SK-N-SH (cell line): Measurements from ENCODE around the gene ITGA2. TPM values are rescaled to one million over a fixed set of nuclear protein-coding genes. Genes with fewer than 3 reads are reported as not detected.
A peak's percentile ranks its signal among the peaks of the same experiment; 100 is the strongest.

Experiments
- CTCF ChIA-PET: fragments of 300-600, 350-600 bp; formaldehyde crosslinking; extraction: SDS; loops from one replicate; lab custom pipeline; 2021; lab: Yijun Ruan, JAX
- POLR2A ChIA-PET: fragments of 350-600 bp; sonication (Branson Sonifier 250); formaldehyde crosslinking; extraction: SDS; loops from one replicate; lab custom pipeline; 2020; ENCODE audit warnings: antibody characterized with exemption, inconsistent platforms; lab: Yijun Ruan, JAX
- DNase-seq: peaks from one replicate; pipeline ENCODE4 v3.0.0; 2012
- H2AFZ ChIP-seq: fragments of 200-600 bp; sonication (generic); 2 replicates; pipeline ENCODE4 v1.8.1; 2016; ENCODE audit warnings: antibody characterized with exemption, mild to moderate bottlenecking, low read depth
- H3F3A ChIP-seq: fragments of 200-600 bp; sonication (generic); replicated peaks from 2 replicates; pipeline ENCODE3; 2016; ENCODE audit warnings: antibody characterized with exemption, mild to moderate bottlenecking; ENCODE audit not compliant: insufficient read depth
- H3K27ac ChIP-seq, 2 experiments: fragments of 200-500 bp in 1 of 2; fragments of 200-600 bp in 1 of 2; sonication (Bioruptor generic) in 1 of 2; sonication (generic), shearing (Covaris generic) in 1 of 2; 2 replicates each; pipeline versions ENCODE4 v1.5.1 to v1.6.1; 2014 to 2016; ENCODE audit warnings: low read depth in 2 of 2, inconsistent platforms in 1 of 2, low read length in 1 of 2, mild to moderate bottlenecking in 1 of 2, mixed read lengths in 1 of 2
- H3K27me3 ChIP-seq: fragments of 200-600 bp; sonication (generic), shearing (Covaris generic); 2 replicates; pipeline ENCODE4 v1.6.1; 2016; ENCODE audit warnings: mixed run types; ENCODE audit not compliant: insufficient read depth
- H3K36me3 ChIP-seq, 2 experiments: fragments of 200-500 bp in 1 of 2; fragments of 200-600 bp in 1 of 2; sonication (Bioruptor generic) in 1 of 2; sonication (generic) in 1 of 2; replicated peaks in 1 of 2; 2 replicates each; pipeline versions ENCODE3 to v1.5.1; 2014 to 2016; ENCODE audit warnings: low read length in 1 of 2, mild to moderate bottlenecking in 1 of 2; ENCODE audit not compliant: insufficient read depth in 2 of 2, control insufficient read depth in 1 of 2
- H3K4me1 ChIP-seq, 2 experiments: fragments of 200-500 bp in 1 of 2; fragments of 200-600 bp in 1 of 2; sonication (Bioruptor generic) in 1 of 2; sonication (generic), shearing (Covaris generic) in 1 of 2; 2 replicates each; pipeline versions ENCODE4 v1.5.1 to v1.6.1; 2014 to 2016; ENCODE audit warnings: low read depth in 1 of 2, low read length in 1 of 2, mixed run types in 1 of 2; ENCODE audit not compliant: insufficient read depth in 2 of 2, control insufficient read depth in 1 of 2
- H3K4me2 ChIP-seq: fragments of 200-600 bp; sonication (generic), shearing (Covaris generic); 2 replicates; pipeline ENCODE4 v1.6.1; 2017; ENCODE audit warnings: mixed run types
- H3K4me3 ChIP-seq, 2 experiments: fragments of 200-500 bp in 1 of 2; fragments of 200-600 bp in 1 of 2; sonication (Bioruptor generic) in 1 of 2; sonication (generic), shearing (Covaris generic) in 1 of 2; 2 replicates each; pipeline versions ENCODE4 v1.5.1 to v1.8.1; 2014 to 2016; ENCODE audit warnings: low read depth in 2 of 2, inconsistent platforms in 1 of 2, low read length in 1 of 2, mild to moderate bottlenecking in 1 of 2, mixed read lengths in 1 of 2, moderate library complexity in 1 of 2
- H3K79me2 ChIP-seq: fragments of 200-600 bp; sonication (generic); 2 replicates; pipeline ENCODE4 v1.8.1; 2017; ENCODE audit warnings: mild to moderate bottlenecking; ENCODE audit not compliant: insufficient read depth
- H3K9ac ChIP-seq: fragments of 200-600 bp; sonication (generic); 2 replicates; pipeline ENCODE4 v1.6.1; 2017; ENCODE audit warnings: mixed run types
- H3K9me2 ChIP-seq: fragments of 200-600 bp; sonication (generic); 2 replicates; pipeline ENCODE4 v1.6.1; 2017; ENCODE audit warnings: mixed run types
- H3K9me3 ChIP-seq: fragments of 200-600 bp; sonication (generic); 2 replicates; pipeline ENCODE4 v1.6.1; 2017; ENCODE audit warnings: mixed run types, mild to moderate bottlenecking, moderate library complexity
- H4K20me1 ChIP-seq: fragments of 200-600 bp; sonication (generic); 2 replicates; pipeline ENCODE4 v1.6.1; 2017; ENCODE audit warnings: mild to moderate bottlenecking, mixed run types; ENCODE audit not compliant: insufficient read depth
- CHD2 ChIP-seq: fragments of 150-350 bp; IDR thresholded peaks from 2 replicates; pipeline ENCODE4 v1.6.1; 2018; ENCODE audit warnings: low read length; ENCODE audit not compliant: partially characterized antibody
- EZH2phosphoT487 ChIP-seq: fragments of 200-600 bp; sonication (generic); IDR thresholded peaks from 2 replicates; pipeline ENCODE4 v1.6.1; 2017; ENCODE audit warnings: low read depth, mixed run types, mild to moderate bottlenecking, antibody characterized with exemption, moderate library complexity, borderline replicate concordance
- FOSL2 ChIP-seq: IDR thresholded peaks from 2 replicates; pipeline ENCODE4 v1.4.0; 2012; ENCODE audit warnings: low read depth, mild to moderate bottlenecking, moderate library complexity, borderline replicate concordance
- FOXJ3 ChIP-seq: sonication (generic); formaldehyde crosslinking; IDR thresholded peaks from 2 replicates; pipeline ENCODE4 v1.5.1; 2020; ENCODE audit warnings: mild to moderate bottlenecking, missing genetic modification reagents
- GABPA ChIP-seq: IDR thresholded peaks from 2 replicates; pipeline ENCODE4 v1.4.0; 2012; ENCODE audit warnings: low read depth, mild to moderate bottlenecking
- GATA2 ChIP-seq: sonication (generic); formaldehyde crosslinking; IDR thresholded peaks from 2 replicates; pipeline ENCODE4 v1.5.0; 2020; ENCODE audit warnings: mild to moderate bottlenecking, missing genetic modification reagents
- NFIC ChIP-seq: IDR thresholded peaks from 2 replicates; pipeline ENCODE4 v1.4.0; 2012; ENCODE audit warnings: borderline replicate concordance
- NRF1 ChIP-seq: IDR thresholded peaks from 2 replicates; pipeline ENCODE4 v1.6.1; 2012; ENCODE audit warnings: low read depth, mild to moderate bottlenecking, low read length
- RAD21 ChIP-seq: IDR thresholded peaks from 2 replicates; pipeline ENCODE4 v1.6.1; 2012; ENCODE audit warnings: mild to moderate bottlenecking, low read length
- SIN3A ChIP-seq: IDR thresholded peaks from 2 replicates; pipeline ENCODE4 v1.6.1; 2012; ENCODE audit warnings: low read depth, mild to moderate bottlenecking, low read length, moderate library complexity, borderline replicate concordance
- TEAD4 ChIP-seq: IDR thresholded peaks from 2 replicates; pipeline ENCODE4 v1.4.0; 2012; ENCODE audit warnings: mild to moderate bottlenecking, borderline replicate concordance; ENCODE audit not compliant: insufficient read depth
- USF2 ChIP-seq: fragments of 150-350 bp; IDR thresholded peaks from 2 replicates; pipeline ENCODE4 v1.6.1; 2017; ENCODE audit warnings: antibody characterized with exemption, low read length, low read depth, borderline replicate concordance
- WGBS: methylation state at CpG from one replicate; pipeline ENCODE4 v1.1.6; 2017; ENCODE audit warnings: low lambda C conversion rate; 5-methylcytosine and 5-hydroxymethylcytosine counted together
- polyA plus RNA-seq, 3 experiments: library from polyadenylated mRNA; depleted of rRNA; stranded (reverse); fragments of >200 nt; gene quantifications; 2 replicates each; pipeline ENCODE4 v1.2.3, GENCODE V29; 2012
- TF ChIP-seq, protein P1 (sequence below): IDR thresholded peaks from 2 replicates; pipeline ENCODE4 v1.4.0; 2012; ENCODE audit warnings: low read depth, borderline replicate concordance
- TF ChIP-seq, protein P2 (sequence below): fragments of 150-350 bp; IDR thresholded peaks from 2 replicates; pipeline ENCODE4 v1.6.1; 2016; ENCODE audit warnings: mild to moderate bottlenecking, low read depth, low read length
- TF ChIP-seq, protein P3 (sequence below): IDR thresholded peaks from 2 replicates; pipeline ENCODE4 v1.4.0; 2012; ENCODE audit warnings: low read depth

The ITGA2 gene
- polyA plus RNA-seq, 1 of the 3 experiments (the other 2 are of a cell fraction), result 38.2 TPM

- peaks cover 0 to 30% of the 10 kb centered on the region in 2 experiments; a peak in 2 of 4 replicates for H3K4me1 ChIP-seq
- CTCF ChIA-PET, result interaction anchor here (1.4 kb wide), 1 partner anchor 42 kb away, joined by 3 read pairs; no protein-coding TSS in a partner anchor
- H3K36me3 ChIP-seq, result peaks cover 9 to 72% of the 10 kb centered on the region in 2 experiments
- H3K4me2 ChIP-seq, result peak overlapping the region; percentile 74
- DNase-seq, result no peak
- H2AFZ ChIP-seq, result no peak overlapping the region
- no peak overlapping the region for H3K9ac ChIP-seq
- no peak overlapping the region; a peak in 1 of 4 replicates for H3K4me3 ChIP-seq
- H3K79me2 ChIP-seq, result peaks cover 100% of the 10 kb centered on the region
- no peaks in the 10 kb centered on the region for H3K9me2 ChIP-seq
- POLR2A ChIA-PET, result no interaction called here
- 100% methylated on average over 1 of the region's 1 CpG for WGBS
- no peak for TF ChIP-seq NRF1
- TF ChIP-seq FOSL2, result no peak
- TF ChIP-seq, protein P1, sequence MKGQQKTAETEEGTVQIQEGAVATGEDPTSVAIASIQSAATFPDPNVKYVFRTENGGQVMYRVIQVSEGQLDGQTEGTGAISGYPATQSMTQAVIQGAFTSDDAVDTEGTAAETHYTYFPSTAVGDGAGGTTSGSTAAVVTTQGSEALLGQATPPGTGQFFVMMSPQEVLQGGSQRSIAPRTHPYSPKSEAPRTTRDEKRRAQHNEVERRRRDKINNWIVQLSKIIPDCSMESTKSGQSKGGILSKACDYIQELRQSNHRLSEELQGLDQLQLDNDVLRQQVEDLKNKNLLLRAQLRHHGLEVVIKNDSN, result no peak
- H3F3A ChIP-seq, result peaks cover 60% of the 10 kb centered on the region
- peak overlapping the region in 1 of 2 experiments; percentile 75; a peak in 1 of 4 replicates for H3K27ac ChIP-seq
- H3K27me3 ChIP-seq, result no peaks in the 10 kb centered on the region
- no peaks in the 10 kb centered on the region for H3K9me3 ChIP-seq
- peaks cover 19% of the 10 kb centered on the region for H4K20me1 ChIP-seq
Measured at GRCh38 chr5:52995914-52996313, 6.8 kb downstream of the ITGA2 start.

DNA sequence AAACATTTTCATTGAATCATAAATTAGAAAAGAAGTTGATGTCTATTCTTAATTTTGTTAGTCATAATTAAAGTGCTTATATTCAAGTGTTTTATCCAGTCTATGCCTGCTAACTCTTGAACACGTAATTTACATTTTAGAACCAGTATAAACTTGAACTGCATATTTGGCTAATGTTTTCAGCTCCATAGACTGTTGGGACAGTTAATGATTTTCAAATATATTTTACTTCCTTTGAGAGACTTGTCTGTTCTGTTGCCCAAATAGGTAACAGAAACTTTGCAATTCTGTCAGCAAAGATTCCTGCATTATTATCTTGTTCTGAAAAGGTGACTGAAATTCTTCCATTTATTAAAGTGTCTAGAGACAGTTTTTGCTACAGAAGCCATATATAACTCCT, 7.8 kb downstream of the ITGA2 start:
- Histone ChIP-seq H3K9me3 (no peaks in the 10 kb centered on the region), H3K9ac (0 out of 2 replicates have a peak overlapping the region, but pooled peaks have one; percentile 12), H4K20me1 (peaks cover 19% of the 10 kb centered on the region), H3K4me3 (peak overlapping the region in 1 of 2 experiments; percentile 16; a peak in 1 of 4 replicates), H3F3A (peaks cover 68% of the 10 kb centered on the region), H3K27me3 (no peaks in the 10 kb centered on the region), H3K36me3 (peaks cover 6 to 70% of the 10 kb centered on the region in 2 experiments), H3K4me2 (peak overlapping the region; percentile 74; the same call in 1 of the 2 replicates), H3K27ac (peak overlapping the region in 1 of 2 experiments; percentile 75; a peak in 2 of 4 replicates), H3K79me2 (peaks cover 100% of the 10 kb centered on the region), H3K9me2 (no peaks in the 10 kb centered on the region), H3K4me1 (peaks cover 0 to 37% of the 10 kb centered on the region in 2 experiments; a peak in 1 of 4 replicates), H2AFZ (no peak overlapping the region)
- no peak for DNase-seq
- 78% methylated on average over 1 of the region's 1 CpG for WGBS
- ChIA-PET POLR2A (interaction anchor here (0.6 kb wide), 1 partner anchor 155 kb away, joined by 3 read pairs; no protein-coding TSS in a partner anchor), CTCF (interaction anchor here (1.4 kb wide), 1 partner anchor 43 kb away, joined by 3 read pairs; no protein-coding TSS in a partner anchor)
- no peak for TF ChIP-seq NFIC
- TF ChIP-seq, protein P2, sequence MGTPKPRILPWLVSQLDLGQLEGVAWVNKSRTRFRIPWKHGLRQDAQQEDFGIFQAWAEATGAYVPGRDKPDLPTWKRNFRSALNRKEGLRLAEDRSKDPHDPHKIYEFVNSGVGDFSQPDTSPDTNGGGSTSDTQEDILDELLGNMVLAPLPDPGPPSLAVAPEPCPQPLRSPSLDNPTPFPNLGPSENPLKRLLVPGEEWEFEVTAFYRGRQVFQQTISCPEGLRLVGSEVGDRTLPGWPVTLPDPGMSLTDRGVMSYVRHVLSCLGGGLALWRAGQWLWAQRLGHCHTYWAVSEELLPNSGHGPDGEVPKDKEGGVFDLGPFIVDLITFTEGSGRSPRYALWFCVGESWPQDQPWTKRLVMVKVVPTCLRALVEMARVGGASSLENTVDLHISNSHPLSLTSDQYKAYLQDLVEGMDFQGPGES, result no peak
- no peak for TF ChIP-seq GABPA
- no peak for TF ChIP-seq NRF1
- TF ChIP-seq GATA2 (CRISPR knock-in tag), result no peak

DNA sequence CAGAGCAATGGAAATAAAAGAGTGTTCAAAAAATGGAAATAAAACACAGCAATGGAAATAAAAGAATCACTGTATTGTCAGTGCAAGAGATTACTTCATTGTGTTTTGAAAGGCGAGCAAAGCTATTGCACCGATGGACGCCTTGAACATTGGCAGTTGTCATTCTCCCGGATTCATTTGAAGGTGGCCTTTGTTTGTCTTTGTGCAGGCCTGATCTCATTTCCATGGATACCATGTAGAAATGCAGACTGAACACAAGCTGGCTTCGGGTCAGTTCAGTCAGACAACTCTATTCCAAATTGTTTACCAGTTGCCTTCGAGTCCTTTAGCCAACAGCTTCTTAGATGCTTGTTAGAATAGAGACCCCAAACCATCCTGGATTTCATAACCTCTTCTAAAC, 8.3 kb downstream of the ITGA2 start:
- no peaks in the 10 kb centered on the region for H3K9me3 ChIP-seq
- no peaks in the 10 kb centered on the region for H3K9me2 ChIP-seq
- H3K27me3 ChIP-seq, result no peaks in the 10 kb centered on the region
- peak overlapping the region; percentile 74 for H3K4me2 ChIP-seq
- H3K36me3 ChIP-seq, result peaks cover 5 to 67% of the 10 kb centered on the region in 2 experiments
- ChIA-PET CTCF (interaction anchor here (1.4 kb wide), 1 partner anchor 43 kb away, joined by 3 read pairs; no protein-coding TSS in a partner anchor), POLR2A (interaction anchor here (0.6 kb wide), 1 partner anchor 155 kb away, joined by 3 read pairs; no protein-coding TSS in a partner anchor)
- peaks cover 19% of the 10 kb centered on the region for H4K20me1 ChIP-seq
- DNase-seq, result no peak
- H3K4me1 ChIP-seq, result peaks cover 0 to 38% of the 10 kb centered on the region in 2 experiments; a peak in 1 of 4 replicates
- H3K79me2 ChIP-seq, result peaks cover 100% of the 10 kb centered on the region
- H3F3A ChIP-seq, result peaks cover 70% of the 10 kb centered on the region
- peak overlapping the region in 1 of 2 experiments; percentile 75; a peak in 2 of 4 replicates for H3K27ac ChIP-seq
- H3K9ac ChIP-seq, result no peak overlapping the region
- H2AFZ ChIP-seq, result no peak overlapping the region
- WGBS, result 81% methylated on average over 6 of the region's 6 CpGs
- H3K4me3 ChIP-seq, result no peak overlapping the region
- TF ChIP-seq, protein P3, sequence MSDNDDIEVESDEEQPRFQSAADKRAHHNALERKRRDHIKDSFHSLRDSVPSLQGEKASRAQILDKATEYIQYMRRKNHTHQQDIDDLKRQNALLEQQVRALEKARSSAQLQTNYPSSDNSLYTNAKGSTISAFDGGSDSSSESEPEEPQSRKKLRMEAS, result no peak
- TF ChIP-seq RAD21 (no peak), TEAD4 (no peak), CHD2 (no peak), USF2 (no peak), SIN3A (no peak), FOXJ3 (CRISPR knock-in tag) (no peak), EZH2phosphoT487 (no peak)
- TF ChIP-seq, protein P1, result no peak
